ENCODE results near the gene PLCL1. TPM values are rescaled to one million over a fixed set of nuclear protein-coding genes. Genes with fewer than 3 reads are reported as not detected.

Gene PLCL1
- 10 to 100 TPM; 10.4 to 20.2 (median 17.1) TPM for polyA plus RNA-seq (ENCODE audit: insufficient read length in 10 of 10)
- long read RNA-seq, donor 1, full-length matches to known transcripts: 2 of 2 reads
- long read RNA-seq, donor 1, partial matches to known transcripts: 0 of 2 reads
- long read RNA-seq, donor 1, other reads (novel, unspliced or antisense): 0 of 2 reads
- long read RNA-seq, donor 2, full-length matches to known transcripts: 1 of 1 reads
- long read RNA-seq, donor 2, partial matches to known transcripts: 0 of 1 reads
- long read RNA-seq, donor 2, other reads (novel, unspliced or antisense): 0 of 1 reads
- long read RNA-seq, donor 3: 0 reads
- long read RNA-seq, donor 4, full-length matches to known transcripts: 4 of 4 reads
- long read RNA-seq, donor 4, partial matches to known transcripts: 0 of 4 reads
- long read RNA-seq, donor 4, other reads (novel, unspliced or antisense): 0 of 4 reads
- long read RNA-seq, donor 5: 0 reads
- long read RNA-seq, donor 6, full-length matches to known transcripts: 4 of 4 reads
- long read RNA-seq, donor 6, partial matches to known transcripts: 0 of 4 reads
- long read RNA-seq, donor 6, other reads (novel, unspliced or antisense): 0 of 4 reads
- long read RNA-seq, donor 7, full-length matches to known transcripts: 3 of 3 reads
- long read RNA-seq, donor 7, partial matches to known transcripts: 0 of 3 reads
- long read RNA-seq, donor 7, other reads (novel, unspliced or antisense): 0 of 3 reads
- long read RNA-seq, donor 8: 0 reads
- long read RNA-seq, donor 9: 0 reads

GRCh38 chr2:197804049-197804757 lies at the start of gene PLCL1:
Gene PLCL1, plus strand, starts transcription at chr2:197804593.
- DNase-seq: peak; percentile 84 to 90 (median 89)

GRCh38 chr2:197759013-197759412 lies 45.4 kb upstream of the PLCL1 start:
- no peak for DNase-seq

GRCh38 chr2:197759625-197760292 lies 44.6 kb upstream of the PLCL1 start:
- DNase-seq: no peak

GRCh38 chr2:197760293-197760657 lies 44.1 kb upstream of the PLCL1 start:
- DNase-seq: no peak

- peak; percentile 38 to 54 (median 47) for DNase-seq
Observed at GRCh38 chr2:197777823-197778407, 26.5 kb upstream of the PLCL1 start.

- no peak for DNase-seq
Observed at GRCh38 chr2:197779261-197779660, 25.1 kb upstream of the PLCL1 start.

GRCh38 chr2:197782126-197782525 lies 22.3 kb upstream of the PLCL1 start:
- no peak for DNase-seq

GRCh38 chr2:197784956-197785941 lies 19.1 kb upstream of the PLCL1 start, which contains the start of gene BOLL:
Gene BOLL, minus strand, starts transcription at chr2:197785319. Its CDS starts 3,469 bp downstream, at chr2:197781850.
- DNase-seq: no peak

GRCh38 chr2:197786010-197786877 lies 18.1 kb upstream of the PLCL1 start:
- peak; percentile 36 to 65 (median 36) for DNase-seq

GRCh38 chr2:197793456-197793855 lies 10.9 kb upstream of the PLCL1 start:
- no peak for DNase-seq

- DNase-seq: no peak
Observed at GRCh38 chr2:197795277-197795676, 9.1 kb upstream of the PLCL1 start.

GRCh38 chr2:197798187-197798586 lies 6.2 kb upstream of the PLCL1 start:
- no peak for DNase-seq

- DNase-seq: no peak
Observed at GRCh38 chr2:197799068-197799467, 5.3 kb upstream of the PLCL1 start.

- DNase-seq: no peak
Observed at GRCh38 chr2:197800091-197800490, 4.3 kb upstream of the PLCL1 start.

- no peak for DNase-seq
Observed at GRCh38 chr2:197801033-197801432, 3.4 kb upstream of the PLCL1 start.

- peak in 2 of 3 donors; percentile 58 to 82 for DNase-seq
Observed at GRCh38 chr2:197803033-197803444, 1.4 kb upstream of the PLCL1 start.

GRCh38 chr2:197804758-197805714 lies 643 bp downstream of the PLCL1 start:
- peak in 2 of 3 donors; percentile 49 to 78 for DNase-seq
